Loucy (cell line): ENCODE results near the gene ABCC6.

Experiments used
- H2AFZ ChIP-seq: fragments of 200-600 bp; sonication (generic); 2 replicates; pipeline ENCODE4 v1.6.0; 2016; ENCODE audit warnings: antibody characterized with exemption, mild to moderate bottlenecking, low read length, moderate library complexity
- H3F3A ChIP-seq: fragments of 200-600 bp; 2 replicates; pipeline ENCODE4 v1.6.0; 2016; ENCODE audit warnings: antibody characterized with exemption, low read depth, mild to moderate bottlenecking
- H3K27me3 ChIP-seq: fragments of 200-600 bp; sonication (generic); 2 replicates; pipeline ENCODE4 v1.6.1; 2014; ENCODE audit warnings: low read length, mild to moderate bottlenecking; ENCODE audit not compliant: insufficient read depth, poor library complexity, severe bottlenecking
- H3K36me3 ChIP-seq: fragments of 200-600 bp; sonication (generic); 2 replicates; pipeline ENCODE4 v1.6.1; 2016; ENCODE audit warnings: low read length; ENCODE audit not compliant: insufficient read depth
- H3K4me1 ChIP-seq: fragments of 200-600 bp; sonication (generic); 2 replicates; pipeline ENCODE4 v1.5.1; 2014; ENCODE audit warnings: low read length, mild to moderate bottlenecking; ENCODE audit not compliant: insufficient read depth, poor library complexity, severe bottlenecking
- H3K4me2 ChIP-seq: fragments of 200-600 bp; sonication (generic); 2 replicates; pipeline ENCODE4 v1.6.0; 2014; ENCODE audit warnings: antibody characterized with exemption, low read length, low read depth, mild to moderate bottlenecking; ENCODE audit not compliant: poor library complexity, severe bottlenecking
- H3K4me3 ChIP-seq: fragments of 200-600 bp; sonication (generic); 2 replicates; pipeline ENCODE4 v1.5.1; 2014; ENCODE audit warnings: low read length, mild to moderate bottlenecking, mixed read lengths; ENCODE audit not compliant: poor library complexity, severe bottlenecking
- H3K79me2 ChIP-seq: fragments of 200-600 bp; sonication (generic); 2 replicates; pipeline ENCODE4 v1.6.1; 2014; ENCODE audit warnings: low read length; ENCODE audit not compliant: insufficient read depth
- H3K9ac ChIP-seq: fragments of 200-600 bp; sonication (generic); 2 replicates; pipeline ENCODE4 v1.6.0; 2014; ENCODE audit warnings: mild to moderate bottlenecking, low read depth, low read length, moderate library complexity; ENCODE audit not compliant: poor library complexity, severe bottlenecking
- H3K9me2 ChIP-seq: fragments of 200-600 bp; sonication (generic); replicated peaks from 2 replicates; pipeline ENCODE4 v1.6.1; 2016; ENCODE audit warnings: low read depth, low read length, mixed read lengths
- H3K9me3 ChIP-seq: fragments of 200-600 bp; sonication (generic); 2 replicates; pipeline ENCODE4 v1.6.1; 2014; ENCODE audit warnings: mild to moderate bottlenecking, antibody characterized with exemption, low read length, low read depth; ENCODE audit not compliant: insufficient read depth
- H4K20me1 ChIP-seq: fragments of 200-600 bp; sonication (generic); 2 replicates; pipeline ENCODE4 v1.6.0; 2014; ENCODE audit warnings: antibody characterized with exemption, low read length, mild to moderate bottlenecking; ENCODE audit not compliant: insufficient read depth, poor library complexity, severe bottlenecking
- CTCF ChIP-seq: fragments of 200-600 bp; sonication (generic); conservative IDR thresholded peaks from 2 replicates; pipeline ENCODE4 v1.5.1; 2014; ENCODE audit warnings: mild to moderate bottlenecking, antibody characterized with exemption, low read length
- EZH2phosphoT487 ChIP-seq: fragments of 200-600 bp; IDR thresholded peaks from 2 replicates; pipeline ENCODE4 v1.6.1; 2018; ENCODE audit warnings: antibody characterized with exemption, mild to moderate bottlenecking, moderate library complexity, borderline replicate concordance

ABCC6 gene

GRCh38 chr16:16188827-16189226, 34.5 kb downstream of the ABCC6 start:
- Histone ChIP-seq H2AFZ (no peak overlapping the region), H4K20me1 (no peaks in the 10 kb centered on the region), H3K4me3 (no peak overlapping the region), H3K4me1 (no peaks in the 10 kb centered on the region), H3K36me3 (no peaks in the 10 kb centered on the region), H3K79me2 (no peaks in the 10 kb centered on the region), H3K9me2 (no peaks in the 10 kb centered on the region), H3K4me2 (no peak overlapping the region), H3K9me3 (no peaks in the 10 kb centered on the region), H3K9ac (no peak overlapping the region), H3K27me3 (no peaks in the 10 kb centered on the region), H3F3A (no peaks in the 10 kb centered on the region)
- TF ChIP-seq CTCF (no peak), EZH2phosphoT487 (no peak)

- Histone ChIP-seq H3K9ac (no peak overlapping the region), H3K9me3 (no peaks in the 10 kb centered on the region), H3K4me2 (no peak overlapping the region), H4K20me1 (no peaks in the 10 kb centered on the region), H3K27me3 (no peaks in the 10 kb centered on the region), H3F3A (no peaks in the 10 kb centered on the region), H3K9me2 (no peaks in the 10 kb centered on the region), H3K36me3 (no peaks in the 10 kb centered on the region), H3K4me3 (no peak overlapping the region), H3K4me1 (no peaks in the 10 kb centered on the region), H2AFZ (no peak overlapping the region), H3K79me2 (no peaks in the 10 kb centered on the region)
- TF ChIP-seq EZH2phosphoT487 (no peak), CTCF (no peak)
Measured at GRCh38 chr16:16186820-16187219, 36.5 kb downstream of the ABCC6 start.

- Histone ChIP-seq H3K36me3 (no peaks in the 10 kb centered on the region), H3K4me2 (no peak overlapping the region), H4K20me1 (no peaks in the 10 kb centered on the region), H3K4me1 (no peaks in the 10 kb centered on the region), H2AFZ (no peak overlapping the region), H3K79me2 (no peaks in the 10 kb centered on the region), H3K9me2 (no peaks in the 10 kb centered on the region), H3K9ac (no peak overlapping the region), H3K9me3 (no peaks in the 10 kb centered on the region), H3K27me3 (no peaks in the 10 kb centered on the region), H3F3A (no peaks in the 10 kb centered on the region), H3K4me3 (no peak overlapping the region)
- TF ChIP-seq EZH2phosphoT487 (no peak), CTCF (no peak)
Measured at GRCh38 chr16:16185095-16185494, 38.2 kb downstream of the ABCC6 start.
